ENCODE data around the gene ERICH6. TPM values are rescaled to one million over a fixed set of nuclear protein-coding genes. Genes with fewer than 3 reads are reported as not detected.

Gene ERICH6
- polyA plus RNA-seq, 3 donors: 0.04 TPM; not detected in 2

- DNase-seq: no peak
- no peak overlapping the region for H3K4me2 ChIP-seq (replicated peaks; ENCODE audit: extremely low read depth, low read length, poor library complexity, severe bottlenecking)
- no peak overlapping the region for H3K9ac ChIP-seq (ENCODE audit: insufficient read depth, low read length, poor library complexity, severe bottlenecking)
- peaks cover 8% of the 10 kb centered on the region for H3K4me1 Mint-ChIP-seq
- H3K79me2 ChIP-seq (ENCODE audit: insufficient read depth, low read length): no peaks in the 10 kb centered on the region
- H3K36me3 ChIP-seq (replicated peaks in 1 of 2; ENCODE audit: control insufficient read depth in 1 of 2, insufficient read depth in 2 of 2, low read length in 2 of 2): no peaks in the 10 kb centered on the region
- H3K27ac Mint-ChIP-seq: no peak overlapping the region
- H3K4me3 Mint-ChIP-seq: no peak overlapping the region
- H3K4me1 ChIP-seq (ENCODE audit: control insufficient read depth in 1 of 2, insufficient read depth in 2 of 2, low read length in 2 of 2): peaks cover 7 to 11% of the 10 kb centered on the region in 2 donors
- H3K27me3 Mint-ChIP-seq (ENCODE audit: low read depth in 3 of 3): peaks cover 0 to 2% (median 1%) of the 10 kb centered on the region in 3 donors
- peaks cover 0 to under 1% (median 0%) of the 10 kb centered on the region in 7 donors for H3K9me3 Mint-ChIP-seq
- no peak for TF ChIP-seq CTCF (IDR thresholded peaks at IDR 0.05)
- intact Hi-C loops (cut with micrococcal nuclease): no loop called here
- no peaks in the 10 kb centered on the region for H3K36me3 Mint-ChIP-seq
- H4K20me1 ChIP-seq (ENCODE audit: insufficient read depth, low read length): no peaks in the 10 kb centered on the region
- no peaks in the 10 kb centered on the region for H3K27me3 ChIP-seq (ENCODE audit: control insufficient read depth in 2 of 2, insufficient read depth in 2 of 2, low read length in 2 of 2)
- H3K9me3 ChIP-seq (replicated peaks in 1 of 2; ENCODE audit: control insufficient read depth in 1 of 2, insufficient read depth in 1 of 2, low read length in 2 of 2): no peaks in the 10 kb centered on the region
- no peak overlapping the region for H3K27ac ChIP-seq (ENCODE audit: low read depth in 1 of 2, low read length in 2 of 2)
- H2AFZ ChIP-seq (ENCODE audit: insufficient read depth, low read depth, low read length, poor library complexity, severe bottlenecking): no peak overlapping the region
- H3K4me3 ChIP-seq (replicated peaks in 1 of 3; ENCODE audit: low read depth in 2 of 3, low read length in 3 of 3): no peak overlapping the region
- WGBS (ENCODE audit: insufficient coverage): 96% methylated on average over 3 of the region's 4 CpGs
These were observed 50.6 kb downstream of the ERICH6 start for GRCh38 chr3:150653110-150653561.

DNA sequence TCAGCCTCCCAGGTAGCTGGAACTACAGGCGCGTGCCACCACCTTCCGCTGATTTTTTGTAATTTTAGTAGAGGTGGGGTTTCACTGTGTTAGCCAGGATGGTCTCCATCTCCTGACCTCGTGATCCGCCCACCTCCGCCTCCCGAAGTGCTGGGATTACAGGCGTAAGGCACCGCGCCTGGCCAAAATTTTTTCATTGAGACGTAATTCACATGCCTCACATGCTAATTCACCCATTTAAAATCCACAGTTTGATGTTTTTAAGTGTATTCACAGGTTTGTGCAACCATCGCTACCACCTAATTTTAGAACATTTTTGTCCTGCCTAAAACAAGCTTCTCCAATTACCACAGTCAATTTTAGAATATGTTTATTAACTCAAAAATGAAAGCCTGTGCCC is 63.5 kb downstream of the ERICH6 start:
- peaks cover 1 to 4% (median 2%) of the 10 kb centered on the region in 3 donors for H3K27me3 Mint-ChIP-seq (ENCODE audit: low read depth in 3 of 3)

More for the DNA sequence above, 63.5 kb downstream of the ERICH6 start:
- Mint-ChIP-seq H3K9me3 (peaks cover 0 to 4% (median 0%) of the 10 kb centered on the region in 7 donors), H3K4me3 (no peak overlapping the region), H3K27ac (no peak overlapping the region), H3K36me3 (no peaks in the 10 kb centered on the region), H3K4me1 (peaks cover 3% of the 10 kb centered on the region)
- Histone ChIP-seq H3K9me3 (replicated peaks in 1 of 2; ENCODE audit: control insufficient read depth in 1 of 2, insufficient read depth in 1 of 2, low read length in 2 of 2) (no peaks in the 10 kb centered on the region), H3K79me2 (ENCODE audit: insufficient read depth, low read length) (no peaks in the 10 kb centered on the region), H3K4me2 (replicated peaks; ENCODE audit: extremely low read depth, low read length, poor library complexity, severe bottlenecking) (no peak overlapping the region), H3K9ac (ENCODE audit: insufficient read depth, low read length, poor library complexity, severe bottlenecking) (no peak overlapping the region), H3K27me3 (ENCODE audit: control insufficient read depth in 2 of 2, insufficient read depth in 2 of 2, low read length in 2 of 2) (no peaks in the 10 kb centered on the region), H2AFZ (ENCODE audit: insufficient read depth, low read depth, low read length, poor library complexity, severe bottlenecking) (no peak overlapping the region), H3K36me3 (replicated peaks in 1 of 2; ENCODE audit: control insufficient read depth in 1 of 2, insufficient read depth in 2 of 2, low read length in 2 of 2) (no peaks in the 10 kb centered on the region), H4K20me1 (ENCODE audit: insufficient read depth, low read length) (no peaks in the 10 kb centered on the region), H3K27ac (ENCODE audit: low read depth in 1 of 2, low read length in 2 of 2) (no peak overlapping the region), H3K4me3 (replicated peaks in 1 of 3; ENCODE audit: low read depth in 2 of 3, low read length in 3 of 3) (no peak overlapping the region), H3K4me1 (ENCODE audit: control insufficient read depth in 1 of 2, insufficient read depth in 2 of 2, low read length in 2 of 2) (no peaks in the 10 kb centered on the region)
- no CpG with 5 or more reads among the region's 12 CpGs for WGBS (ENCODE audit: insufficient coverage)
- DNase-seq: no peak
- no peak for TF ChIP-seq CTCF (IDR thresholded peaks at IDR 0.05)
- intact Hi-C loops (cut with micrococcal nuclease): no loop called here

Measured in CD14-positive monocyte (primary cell).